Upper lobe of left lung (tissue), 6 donors: ENCODE data around the gene KDM4B. TPM values are rescaled to one million over a fixed set of nuclear protein-coding genes. Genes with fewer than 3 reads are reported as not detected.
A peak's percentile ranks its signal among the peaks of the same experiment; 100 is the strongest.
"Not testable (repeated sequence)": the region's sequence is repeated elsewhere in the genome, so short reads cannot be mapped to it uniquely, and the experiment has no call there.

Source experiments
- ATAC-seq, 2 donors: fragments of 200-7000 bp; cut with Tn5 transposase; one replicate each; pipeline ENCODE4 v1.9.1; 2022; ENCODE audit warnings: mild to moderate bottlenecking in 2 of 2, moderate library complexity in 2 of 2; ENCODE audit not compliant: low FRiP score in 2 of 2
- DNase-seq, 2 donors: peaks; one replicate each; pipeline ENCODE4 v3.0.0-alpha.2; 2019 to 2020
- H3K27ac ChIP-seq, 4 donors: fragments of 200-600 bp; sonication (generic); one replicate each; pipeline ENCODE4 v1.5.1; 2016 to 2019
- H3K27me3 ChIP-seq, 4 donors: fragments of 200-600 bp; sonication (generic); one replicate each; pipeline ENCODE4 v1.5.1; 2017 to 2019
- H3K36me3 ChIP-seq, 4 donors: fragments of 200-600 bp; sonication (generic); one replicate each; pipeline ENCODE4 v1.5.1; 2016 to 2019
- H3K4me1 ChIP-seq, 4 donors: fragments of 200-600 bp; sonication (generic); one replicate each; pipeline ENCODE4 v1.5.1; 2018 to 2019
- H3K4me3 ChIP-seq, 4 donors: fragments of 200-600 bp; sonication (generic); one replicate each; pipeline ENCODE4 v1.5.1; 2017 to 2019; ENCODE audit warnings: mild to moderate bottlenecking in 2 of 4, moderate library complexity in 1 of 4
- H3K9me3 ChIP-seq, 4 donors: fragments of 200-600 bp; sonication (generic); one replicate each; pipeline ENCODE4 v1.5.1; 2018 to 2019
- EP300 ChIP-seq, 4 donors: sonication (generic); formaldehyde crosslinking; IDR thresholded peaks; one replicate each; pipeline ENCODE4 v1.5.1; 2017; ENCODE audit warnings: antibody characterized with exemption in 4 of 4, control low read depth in 2 of 4
- POLR2A ChIP-seq, 4 donors: fragments of 450-650 bp; IDR thresholded peaks; one replicate each; pipeline ENCODE4 v1.5.1; 2016 to 2017; ENCODE audit warnings: antibody characterized with exemption in 4 of 4, mild to moderate bottlenecking in 2 of 4
- POLR2AphosphoS5 ChIP-seq, 2 donors: sonication (generic); formaldehyde crosslinking; IDR thresholded peaks; one replicate each; pipeline ENCODE4 v1.5.1; 2017; ENCODE audit warnings: antibody characterized with exemption in 2 of 2
- WGBS, 2 donors: methylation state at CpG; one replicate each; pipeline ENCODE4 v1.1.5; 2017 to 2018; 5-methylcytosine and 5-hydroxymethylcytosine counted together
- total RNA-seq, 6 donors: library from RNA; depleted of rRNA in 4 of 6; stranded (reverse); fragments of >200 nt in 4 of 6; gene quantifications; one replicate each; pipeline versions ENCODE4 v1.1.0 to v1.2.1, GENCODE V29; 2016 to 2021
- TF ChIP-seq, protein P1 (sequence below), 6 experiments: fragments of 450-650 bp in 4 of 6; fragments of 200-600 bp in 2 of 6; sonication (generic) in 2 of 6; IDR thresholded peaks; one replicate each; pipeline ENCODE4 v1.5.1; 2016 to 2019; ENCODE audit warnings: antibody characterized with exemption in 6 of 6
- donor health status: DM: no; HTN: no; CAD: no; lungs with moderate emphysema.
- donor health status: DM: no; HTN: yes; CAD: no; lungs with severe emphysema.

The KDM4B gene
- total RNA-seq, 6 donors from 2014 or later = 28.1 to 112 (median 38.2) TPM

DNA sequence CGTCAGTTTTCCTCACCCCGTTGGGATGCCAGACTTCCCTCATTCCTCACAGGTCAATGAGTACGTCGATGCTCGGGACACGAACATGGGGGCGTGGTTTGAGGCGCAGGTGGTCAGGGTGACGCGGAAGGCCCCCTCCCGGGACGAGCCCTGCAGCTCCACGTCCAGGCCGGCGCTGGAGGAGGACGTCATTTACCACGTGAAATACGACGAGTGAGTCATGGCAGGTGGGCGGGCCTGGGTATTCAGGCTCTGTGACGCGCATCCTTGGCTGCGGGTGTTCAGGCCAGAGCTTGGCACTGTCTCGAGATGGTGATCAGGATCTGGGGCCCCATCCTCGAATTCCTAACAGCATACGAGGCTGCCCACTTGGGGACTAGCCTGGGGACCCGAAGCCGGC, 38.2 kb upstream of the KDM4B start:
- H3K4me3 ChIP-seq = no peak overlapping the region
- ATAC-seq (no peak), DNase-seq (no peak)
- 91 to 92% methylated on average over 26 to 28 of the region's 28 CpGs for WGBS, 2 donors
- H3K9me3 ChIP-seq = no peaks in the 10 kb centered on the region
- H3K27me3 ChIP-seq = no peaks in the 10 kb centered on the region
- no peak overlapping the region for H3K27ac ChIP-seq
- no peaks in the 10 kb centered on the region for H3K4me1 ChIP-seq
- H3K36me3 ChIP-seq = no peaks in the 10 kb centered on the region
- TF ChIP-seq, protein P1, sequence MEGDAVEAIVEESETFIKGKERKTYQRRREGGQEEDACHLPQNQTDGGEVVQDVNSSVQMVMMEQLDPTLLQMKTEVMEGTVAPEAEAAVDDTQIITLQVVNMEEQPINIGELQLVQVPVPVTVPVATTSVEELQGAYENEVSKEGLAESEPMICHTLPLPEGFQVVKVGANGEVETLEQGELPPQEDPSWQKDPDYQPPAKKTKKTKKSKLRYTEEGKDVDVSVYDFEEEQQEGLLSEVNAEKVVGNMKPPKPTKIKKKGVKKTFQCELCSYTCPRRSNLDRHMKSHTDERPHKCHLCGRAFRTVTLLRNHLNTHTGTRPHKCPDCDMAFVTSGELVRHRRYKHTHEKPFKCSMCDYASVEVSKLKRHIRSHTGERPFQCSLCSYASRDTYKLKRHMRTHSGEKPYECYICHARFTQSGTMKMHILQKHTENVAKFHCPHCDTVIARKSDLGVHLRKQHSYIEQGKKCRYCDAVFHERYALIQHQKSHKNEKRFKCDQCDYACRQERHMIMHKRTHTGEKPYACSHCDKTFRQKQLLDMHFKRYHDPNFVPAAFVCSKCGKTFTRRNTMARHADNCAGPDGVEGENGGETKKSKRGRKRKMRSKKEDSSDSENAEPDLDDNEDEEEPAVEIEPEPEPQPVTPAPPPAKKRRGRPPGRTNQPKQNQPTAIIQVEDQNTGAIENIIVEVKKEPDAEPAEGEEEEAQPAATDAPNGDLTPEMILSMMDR (IDR thresholded peaks at IDR 0.05) = no peak
- TF ChIP-seq POLR2A (IDR thresholded peaks at IDR 0.05) (no peak), EP300 (IDR thresholded peaks at IDR 0.05) (no peak), POLR2AphosphoS5 (IDR thresholded peaks at IDR 0.05) (no peak)

DNA sequence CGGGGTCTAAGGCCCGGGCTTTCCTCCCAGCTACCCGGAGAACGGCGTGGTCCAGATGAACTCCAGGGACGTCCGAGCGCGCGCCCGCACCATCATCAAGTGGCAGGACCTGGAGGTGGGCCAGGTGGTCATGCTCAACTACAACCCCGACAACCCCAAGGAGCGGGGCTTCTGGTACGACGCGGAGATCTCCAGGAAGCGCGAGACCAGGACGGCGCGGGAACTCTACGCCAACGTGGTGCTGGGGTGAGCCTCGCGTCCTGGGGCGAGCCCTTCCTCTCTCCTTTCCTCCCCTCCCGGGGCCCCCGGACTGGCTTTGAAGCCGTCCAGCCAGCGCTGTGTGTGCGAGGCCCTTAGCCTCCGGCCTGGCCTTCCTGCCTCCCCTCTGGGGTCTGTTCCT, 36.2 kb upstream of the KDM4B start:
- H3K27me3 ChIP-seq = no peaks in the 10 kb centered on the region
- H3K36me3 ChIP-seq = no peaks in the 10 kb centered on the region
- WGBS, 2 donors = 95 to 96% methylated on average over 28 to 32 of the region's 32 CpGs
- H3K27ac ChIP-seq = no peak overlapping the region
- H3K9me3 ChIP-seq = no peaks in the 10 kb centered on the region
- no peaks in the 10 kb centered on the region for H3K4me1 ChIP-seq
- ATAC-seq (peak in 1 of 2 donors; percentile 20), DNase-seq (no peak)
- TF ChIP-seq POLR2AphosphoS5 (IDR thresholded peaks at IDR 0.05) = no peak
- TF ChIP-seq EP300 (IDR thresholded peaks at IDR 0.05) = no peak
- TF ChIP-seq POLR2A (IDR thresholded peaks at IDR 0.05) = no peak
- TF ChIP-seq, protein P1 (IDR thresholded peaks at IDR 0.05) = no peak
- no peak overlapping the region for H3K4me3 ChIP-seq

DNA sequence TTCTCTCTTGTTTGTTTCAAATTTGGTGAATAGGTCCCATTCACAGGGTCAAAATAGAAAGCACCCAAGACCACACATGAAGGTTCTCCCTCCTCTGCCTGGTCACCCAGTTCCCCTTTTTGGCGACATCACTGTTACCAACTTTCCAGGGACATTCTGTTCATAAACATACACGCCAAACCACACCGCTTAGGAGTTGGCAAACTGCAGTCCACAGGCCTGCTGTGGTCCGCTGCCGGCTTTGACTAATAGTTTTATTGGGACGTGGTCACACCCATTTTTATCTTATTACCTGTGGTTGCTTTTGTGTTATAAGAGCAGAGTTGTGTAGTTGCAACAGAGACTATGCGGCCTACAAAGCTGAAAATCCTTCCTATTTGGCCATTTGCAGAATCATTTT, 35.4 kb upstream of the KDM4B start:
- H3K27ac ChIP-seq = peak overlapping the region in 1 of 4 donors; percentile 2
- no peak for TF ChIP-seq EP300 (IDR thresholded peaks at IDR 0.05)
- no peak for TF ChIP-seq POLR2AphosphoS5 (IDR thresholded peaks at IDR 0.05)
- no peak for TF ChIP-seq POLR2A (IDR thresholded peaks at IDR 0.05)
- TF ChIP-seq, protein P1 (IDR thresholded peaks at IDR 0.05) = no peak
- DNase-seq = no peak
- no peaks in the 10 kb centered on the region for H3K36me3 ChIP-seq
- H3K9me3 ChIP-seq = no peaks in the 10 kb centered on the region
- 80 to 85% methylated on average over 7 of the region's 7 CpGs for WGBS, 2 donors
- peak in 1 of 2 donors; percentile 31 for ATAC-seq
- H3K4me1 ChIP-seq = no peaks in the 10 kb centered on the region
- H3K4me3 ChIP-seq = no peak overlapping the region
- no peaks in the 10 kb centered on the region for H3K27me3 ChIP-seq

DNA sequence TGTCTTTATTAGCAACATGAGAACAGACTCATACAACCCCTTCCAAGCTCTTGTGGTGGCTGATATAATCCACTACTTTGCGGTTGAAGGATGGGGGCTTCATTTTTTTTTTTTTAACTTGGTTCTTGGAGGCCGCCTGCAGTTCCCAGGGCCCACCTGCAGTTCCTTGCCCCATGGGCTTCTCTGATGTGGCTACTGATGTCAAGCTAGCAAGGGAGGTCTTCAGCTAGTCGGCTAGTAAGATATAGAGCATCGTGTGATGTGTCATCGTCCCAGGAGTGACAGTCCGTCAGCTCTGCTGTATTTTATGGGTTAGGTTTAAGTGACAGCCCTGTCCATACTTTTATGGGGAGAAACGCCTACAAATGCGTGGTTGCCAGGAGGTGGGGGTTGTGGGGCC, 33.5 kb upstream of the KDM4B start:
- Histone ChIP-seq H3K27ac (no peak overlapping the region), H3K4me3 (no peak overlapping the region), H3K36me3 (no peaks in the 10 kb centered on the region), H3K4me1 (no peaks in the 10 kb centered on the region), H3K27me3 (no peaks in the 10 kb centered on the region), H3K9me3 (no peaks in the 10 kb centered on the region)
- TF ChIP-seq POLR2A (IDR thresholded peaks at IDR 0.05) = no peak
- WGBS, 2 donors = 94% methylated on average over 8 of the region's 8 CpGs
- no peak for DNase-seq
- no peak for ATAC-seq

DNA sequence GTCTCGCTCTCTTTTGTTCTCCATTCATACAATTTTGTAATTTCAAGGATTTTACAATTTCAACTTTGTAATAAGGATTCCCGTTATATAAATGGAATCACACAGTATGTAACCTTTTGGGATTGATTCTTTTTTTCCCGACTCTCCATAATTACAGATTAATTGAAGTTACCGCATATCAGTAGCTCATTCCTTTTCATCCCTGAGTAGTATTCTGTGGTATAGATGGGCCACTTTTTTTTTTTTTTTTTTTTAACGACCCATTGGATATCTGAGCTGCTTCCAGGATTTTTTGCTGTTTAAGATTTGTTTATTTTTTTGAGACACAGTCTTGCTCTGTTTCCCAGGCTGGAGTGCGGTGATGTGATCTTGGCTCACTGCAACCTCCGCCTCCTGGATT, 31.9 kb upstream of the KDM4B start:
- H3K4me3 ChIP-seq = no peak overlapping the region
- ATAC-seq = no peak
- no peaks in the 10 kb centered on the region for H3K27me3 ChIP-seq
- TF ChIP-seq, protein P1 (IDR thresholded peaks at IDR 0.05) = no peak
- TF ChIP-seq POLR2AphosphoS5 (IDR thresholded peaks at IDR 0.05) (no peak), POLR2A (IDR thresholded peaks at IDR 0.05) (no peak), EP300 (IDR thresholded peaks at IDR 0.05) (no peak)
- no peak overlapping the region for H3K27ac ChIP-seq
- H3K9me3 ChIP-seq = no peaks in the 10 kb centered on the region
- H3K36me3 ChIP-seq = no peaks in the 10 kb centered on the region
- no peak for DNase-seq
- no peaks in the 10 kb centered on the region for H3K4me1 ChIP-seq
- 89 to 98% methylated on average over 7 of the region's 7 CpGs for WGBS, 2 donors

DNA sequence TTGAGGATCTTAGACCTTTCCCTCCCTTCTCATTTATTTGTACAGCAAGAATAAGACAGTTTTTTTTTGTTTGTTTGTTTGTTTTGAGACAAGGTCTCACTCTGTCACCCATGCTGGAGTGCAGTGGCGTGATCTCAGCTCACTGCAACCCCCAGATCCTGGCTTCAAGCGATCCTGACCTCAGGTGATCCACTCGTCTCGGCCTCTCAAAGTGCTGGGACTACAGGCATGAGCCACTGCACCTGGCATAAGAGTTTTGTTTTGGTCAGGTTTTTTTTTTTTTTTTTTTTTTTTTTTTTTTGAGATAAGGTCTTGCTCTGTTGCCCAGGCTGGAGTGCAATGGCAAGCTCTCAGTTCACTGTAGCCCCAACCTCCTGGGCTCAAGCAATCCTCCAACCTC, 30.5 kb upstream of the KDM4B start:
- ATAC-seq, H3K9me3 ChIP-seq, H3K4me1 ChIP-seq, H3K27ac ChIP-seq, H3K27me3 ChIP-seq, H3K4me3 ChIP-seq, H3K36me3 ChIP-seq, DNase-seq: not testable (repeated sequence)
- WGBS, 2 donors = 83 to 89% methylated on average over 4 of the region's 4 CpGs
